Stimulated activated CD4-positive, alpha-beta T cell treated with anti-CD3 and anti-CD28 coated beads, Interleukin-1b, Interleukin-23, amount 100 ng/mL, for 48 hours (primary cell): ENCODE measurements around the gene UBAC2.
"Not testable (repeated sequence)": the region's sequence is repeated elsewhere in the genome, so short reads cannot be mapped to it uniquely, and the experiment has no call there.

Source experiments
- DNase-seq: peaks from one replicate; pipeline ENCODE4 v3.0.0-alpha.2; 2020

The UBAC2 gene

GRCh38 chr13:99404005-99404755 lies 203.5 kb downstream of the UBAC2 start:
- no peak for DNase-seq

- no peak for DNase-seq
Observed at GRCh38 chr13:99405966-99406365, 205.3 kb downstream of the UBAC2 start.

DNA sequence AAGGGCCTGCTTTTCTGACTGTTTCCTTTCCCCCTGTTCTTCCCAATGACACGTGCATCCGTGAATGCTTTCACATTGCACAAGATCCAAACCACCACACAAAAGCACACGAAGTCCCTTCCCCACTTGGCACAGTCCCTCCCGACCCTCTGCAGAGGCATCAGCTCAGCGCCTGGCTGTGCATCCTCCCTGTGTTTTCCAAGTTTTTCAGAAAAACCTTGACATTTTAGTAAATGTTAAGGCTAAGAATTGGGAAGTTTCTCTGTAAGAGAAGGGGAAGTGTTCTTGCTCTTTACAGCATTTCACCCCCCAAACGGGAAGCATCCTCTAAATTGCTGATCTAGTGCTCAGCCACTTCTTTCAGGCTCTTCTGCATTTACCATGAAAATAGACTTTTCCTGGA lies 206.1 kb downstream of the UBAC2 start:
- no peak for DNase-seq

DNA sequence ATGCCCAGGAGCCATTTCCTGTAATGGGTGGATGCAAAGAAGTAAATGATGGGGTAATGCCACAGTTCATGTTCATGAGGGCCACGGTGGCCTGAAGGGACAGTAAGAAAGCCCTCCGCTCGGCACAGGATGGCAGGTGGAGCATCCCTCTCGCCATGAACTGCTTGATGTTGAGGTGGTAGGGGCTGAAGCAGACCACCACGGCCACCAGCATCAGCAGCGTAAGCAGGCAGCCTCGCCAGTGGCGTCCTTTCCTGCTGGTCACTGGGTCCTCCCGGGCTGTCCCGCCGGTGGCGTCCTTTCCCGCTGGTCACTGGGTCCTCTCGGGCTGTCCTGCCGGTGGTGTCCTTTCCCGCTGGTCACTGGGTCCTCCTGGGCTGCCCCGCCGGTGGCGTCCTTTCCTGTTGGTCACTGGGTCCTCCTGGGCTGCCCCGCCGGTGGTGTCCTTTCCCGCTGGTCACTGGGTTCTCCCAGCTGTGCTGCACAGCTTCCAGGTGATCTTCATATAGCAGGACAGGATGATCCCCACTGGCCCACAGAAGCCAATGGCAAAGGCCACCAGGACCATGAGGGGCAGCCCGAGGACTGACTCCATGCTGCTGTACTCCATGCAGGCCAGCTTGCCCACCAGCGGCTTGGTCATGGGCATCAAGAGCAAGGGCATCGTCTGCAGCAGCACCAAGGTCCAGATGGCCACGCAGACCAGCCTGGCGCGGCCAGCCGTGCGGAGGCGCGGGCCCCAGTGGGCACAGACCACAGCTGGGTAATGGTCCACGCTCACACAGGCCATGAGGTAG lies 207.4 kb downstream of the UBAC2 start:
- no peak for DNase-seq

GRCh38 chr13:99408703-99409000 lies 208.0 kb downstream of the UBAC2 start:
- no peak for DNase-seq

- not testable (repeated sequence) for DNase-seq
Observed at GRCh38 chr13:99409461-99410083, 208.9 kb downstream of the UBAC2 start.

DNA sequence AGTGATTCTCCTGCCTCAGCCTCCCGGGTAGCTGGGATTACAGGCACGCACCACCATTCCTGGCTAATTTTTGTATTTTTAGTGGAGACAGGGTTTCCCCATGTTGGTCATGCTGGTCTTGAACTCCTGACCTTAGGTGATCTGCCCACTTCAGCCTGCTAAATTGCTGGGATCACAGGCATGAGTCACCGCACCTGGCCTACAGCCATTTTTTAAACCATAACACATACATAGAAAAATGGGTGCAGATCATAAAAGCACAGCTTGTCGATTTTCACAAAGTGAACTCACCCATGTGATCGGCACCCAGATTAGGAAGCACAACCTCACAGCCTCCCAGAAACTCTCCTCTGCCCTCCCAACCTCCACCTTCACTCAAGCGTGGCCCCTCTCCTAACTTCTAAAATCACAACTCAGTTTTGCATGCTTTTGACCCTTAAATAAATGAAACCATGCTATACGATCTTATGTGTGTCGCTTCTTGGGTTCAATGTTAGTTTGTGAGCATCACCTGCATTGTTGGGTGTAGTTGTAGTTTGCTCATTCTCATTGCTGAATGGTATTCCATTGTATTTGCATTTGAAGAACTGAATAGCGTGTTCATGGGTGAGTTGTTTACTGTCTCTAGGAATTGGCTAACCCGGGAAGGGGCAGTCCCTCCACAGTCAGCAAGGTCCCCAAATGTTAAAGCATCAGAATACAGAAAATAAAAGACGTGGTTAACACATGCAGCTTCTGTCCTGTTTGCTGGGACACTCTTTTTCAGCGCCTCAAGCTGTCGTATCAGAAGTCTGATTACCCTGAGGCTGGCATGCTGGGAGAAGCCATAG lies 210.2 kb downstream of the UBAC2 start:
- DNase-seq: not testable (repeated sequence)

GRCh38 chr13:99412856-99413255 lies 212.2 kb downstream of the UBAC2 start:
- DNase-seq: no peak

DNA sequence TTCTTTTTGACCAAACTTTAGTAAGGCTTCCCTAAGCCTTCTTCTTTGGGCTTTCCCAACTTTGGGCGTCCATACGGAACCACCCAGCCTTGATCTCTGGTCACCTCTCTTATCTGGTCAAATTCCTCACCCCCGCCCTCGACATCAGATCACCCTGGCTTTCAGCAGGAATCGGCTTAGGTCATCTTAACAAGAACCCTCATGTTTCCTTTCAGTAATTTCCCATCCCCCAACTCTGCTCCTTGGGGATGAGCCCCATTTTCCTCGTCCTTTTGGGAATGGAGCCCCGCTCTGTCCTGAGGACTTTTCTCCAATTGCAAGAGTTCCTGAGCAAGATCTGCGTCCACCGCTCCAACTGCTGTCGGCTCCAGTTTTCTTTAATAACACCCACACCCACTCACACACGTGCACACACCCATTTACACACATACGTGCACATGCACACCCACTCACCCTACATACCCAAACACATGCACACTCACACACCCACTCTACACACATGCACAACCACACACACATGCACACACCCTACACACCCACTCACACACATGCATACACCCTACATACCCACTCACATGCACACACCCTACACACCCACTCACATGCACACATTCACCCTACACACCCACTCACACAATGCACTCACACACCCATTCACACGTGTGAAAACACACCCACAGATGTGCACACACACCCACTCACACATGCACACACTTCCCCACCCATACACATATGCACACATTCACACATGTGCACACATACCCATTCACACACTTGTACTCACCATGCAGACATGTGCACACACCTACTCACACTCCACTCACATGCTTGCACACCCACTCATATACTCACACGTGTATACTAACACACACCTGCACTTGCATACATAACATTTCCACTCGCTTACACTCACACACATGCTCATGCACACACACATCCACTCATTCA lies 213.7 kb downstream of the UBAC2 start:
- DNase-seq: no peak

GRCh38 chr13:99415014-99415650 lies 214.5 kb downstream of the UBAC2 start:
- no peak for DNase-seq

DNA sequence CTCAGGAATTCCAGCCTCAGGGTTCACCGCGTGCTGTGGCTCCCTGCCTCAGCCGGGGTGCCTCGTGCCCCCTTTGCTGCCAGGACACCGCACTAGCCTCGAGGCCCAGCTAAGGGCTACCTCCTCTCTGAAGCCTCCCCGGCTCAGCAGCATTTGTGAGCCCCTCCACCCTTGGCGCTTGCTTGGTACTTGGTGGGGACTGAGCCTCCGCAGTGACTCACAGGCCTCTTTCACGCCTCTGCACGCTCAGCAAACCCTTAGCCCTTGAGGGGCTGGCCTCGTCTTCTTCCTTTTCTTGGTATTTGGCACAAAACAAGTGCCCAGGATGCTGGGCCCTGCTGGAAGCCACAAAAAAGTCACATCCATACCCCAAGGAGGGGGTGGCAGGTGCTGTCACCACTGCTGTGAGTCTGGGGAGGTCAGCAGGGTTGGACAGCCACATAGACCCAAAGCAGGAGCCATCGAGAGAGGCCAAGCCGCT lies 215.2 kb downstream of the UBAC2 start:
- DNase-seq: peak; percentile 71

GRCh38 chr13:99416411-99417121 lies 215.9 kb downstream of the UBAC2 start:
- no peak for DNase-seq

- DNase-seq: no peak
Observed at GRCh38 chr13:99417201-99418102, 216.8 kb downstream of the UBAC2 start.

DNA sequence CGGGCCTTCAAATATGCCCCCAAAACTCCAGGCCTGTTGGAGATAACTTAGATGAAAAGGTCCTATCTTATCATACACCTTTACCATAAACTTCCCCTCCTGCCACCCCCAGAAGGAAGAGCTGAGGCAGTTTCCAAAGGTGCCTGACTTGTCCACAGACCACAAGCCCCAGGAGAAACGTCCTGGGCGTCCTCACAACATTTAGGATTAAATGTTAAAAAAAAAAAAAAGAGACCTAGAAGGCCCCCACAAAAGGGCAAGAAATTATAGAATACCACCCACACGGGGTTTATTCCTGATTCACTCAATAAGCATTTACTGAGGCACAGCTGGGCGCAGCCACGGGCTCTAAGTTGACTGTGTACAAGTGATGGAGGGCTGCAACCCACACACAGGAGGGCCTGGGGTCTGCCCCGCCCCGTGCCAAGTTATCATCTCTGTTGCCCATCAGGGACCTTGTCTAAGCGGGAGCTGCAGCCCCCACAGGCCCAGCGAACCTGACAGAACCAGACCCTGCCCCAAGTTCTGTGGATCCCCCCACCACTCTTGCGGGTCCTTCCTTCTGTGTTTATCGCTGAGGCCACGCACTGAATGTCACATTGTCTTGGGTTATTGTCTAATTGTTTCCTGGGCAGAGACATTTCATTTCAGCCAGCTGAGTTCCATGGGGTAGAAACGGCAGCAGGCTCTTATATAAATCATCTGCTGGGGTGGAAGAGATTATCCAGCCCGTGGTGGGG lies 217.6 kb downstream of the UBAC2 start:
- no peak for DNase-seq

GRCh38 chr13:99418843-99419140 lies 218.1 kb downstream of the UBAC2 start:
- no peak for DNase-seq

- no peak for DNase-seq
Observed at GRCh38 chr13:99419591-99420243, 219.1 kb downstream of the UBAC2 start.

- no peak for DNase-seq
Observed at GRCh38 chr13:99421271-99421670, 220.6 kb downstream of the UBAC2 start.
